ENCODE results near the gene POLE. TPM values are rescaled to one million over a fixed set of nuclear protein-coding genes. Genes with fewer than 3 reads are reported as not detected.

The POLE gene
- total RNA-seq, 2 donors from 2014 or later, result 125 to 154 TPM

GRCh38 chr12:132588821-132589669 lies 98.1 kb downstream of the POLE start:
- Mint-ChIP-seq H3K4me1 (peaks cover 4% of the 10 kb centered on the region), H3K27me3 (no peaks in the 10 kb centered on the region), H3K4me3 (no peak overlapping the region), H3K9me3 (no peaks in the 10 kb centered on the region), H3K36me3 (ENCODE audit: low read depth) (peaks cover under 1% of the 10 kb centered on the region), H3K27ac (no peak overlapping the region)
- no peak for ATAC-seq (replicated peaks)

GRCh38 chr12:132588319-132588718 lies 98.8 kb downstream of the POLE start:
- H3K4me3 Mint-ChIP-seq, result no peak overlapping the region

GRCh38 chr12:132587781-132588180 lies 99.4 kb downstream of the POLE start:
- H3K27me3 Mint-ChIP-seq, result no peaks in the 10 kb centered on the region
- ATAC-seq (replicated peaks), result no peak
- no peaks in the 10 kb centered on the region for H3K9me3 Mint-ChIP-seq
- no peak overlapping the region for H3K27ac Mint-ChIP-seq
- H3K36me3 Mint-ChIP-seq (ENCODE audit: low read depth), result peaks cover 5% of the 10 kb centered on the region
- H3K4me1 Mint-ChIP-seq, result no peaks in the 10 kb centered on the region
- H3K4me3 Mint-ChIP-seq, result no peak overlapping the region

More at GRCh38 chr12:132588319-132588718, 98.8 kb downstream of the POLE start:
- Mint-ChIP-seq H3K9me3 (no peaks in the 10 kb centered on the region), H3K27me3 (no peaks in the 10 kb centered on the region), H3K36me3 (ENCODE audit: low read depth) (peaks cover 5% of the 10 kb centered on the region), H3K4me1 (no peaks in the 10 kb centered on the region), H3K27ac (no peak overlapping the region)
- ATAC-seq (replicated peaks), result no peak

- H3K36me3 Mint-ChIP-seq (ENCODE audit: low read depth), result peaks cover 5% of the 10 kb centered on the region
- ATAC-seq (replicated peaks), result no peak
- no peaks in the 10 kb centered on the region for H3K4me1 Mint-ChIP-seq
- no peak overlapping the region for H3K4me3 Mint-ChIP-seq
- H3K27ac Mint-ChIP-seq, result no peak overlapping the region
- H3K27me3 Mint-ChIP-seq, result no peaks in the 10 kb centered on the region
- H3K9me3 Mint-ChIP-seq, result no peaks in the 10 kb centered on the region
Observed at GRCh38 chr12:132586929-132587328, 100.2 kb downstream of the POLE start.

GRCh38 chr12:132585177-132585576 lies 102.0 kb downstream of the POLE start:
- peaks cover 5% of the 10 kb centered on the region for H3K36me3 Mint-ChIP-seq (ENCODE audit: low read depth)
- no peak overlapping the region for H3K27ac Mint-ChIP-seq
- H3K4me1 Mint-ChIP-seq, result no peaks in the 10 kb centered on the region
- no peaks in the 10 kb centered on the region for H3K27me3 Mint-ChIP-seq
- no peak overlapping the region for H3K4me3 Mint-ChIP-seq
- no peaks in the 10 kb centered on the region for H3K9me3 Mint-ChIP-seq
- no peak for ATAC-seq (replicated peaks)

GRCh38 chr12:132584429-132584828 lies 102.7 kb downstream of the POLE start:
- Mint-ChIP-seq H3K4me3 (no peak overlapping the region), H3K36me3 (ENCODE audit: low read depth) (peaks cover 10% of the 10 kb centered on the region), H3K9me3 (no peaks in the 10 kb centered on the region), H3K4me1 (no peaks in the 10 kb centered on the region), H3K27ac (no peak overlapping the region), H3K27me3 (no peaks in the 10 kb centered on the region)
- no peak for ATAC-seq (replicated peaks)

GRCh38 chr12:132583736-132584135 lies 103.4 kb downstream of the POLE start:
- Mint-ChIP-seq H3K9me3 (no peaks in the 10 kb centered on the region), H3K4me3 (no peak overlapping the region), H3K27me3 (no peaks in the 10 kb centered on the region), H3K27ac (no peak overlapping the region), H3K36me3 (ENCODE audit: low read depth) (peaks cover 10% of the 10 kb centered on the region), H3K4me1 (no peaks in the 10 kb centered on the region)
- ATAC-seq (replicated peaks), result no peak

- Mint-ChIP-seq H3K4me3 (no peak overlapping the region), H3K4me1 (no peaks in the 10 kb centered on the region), H3K27me3 (no peaks in the 10 kb centered on the region), H3K27ac (no peak overlapping the region), H3K9me3 (no peaks in the 10 kb centered on the region), H3K36me3 (ENCODE audit: low read depth) (peaks cover 10% of the 10 kb centered on the region)
- ATAC-seq (replicated peaks), result no peak
Observed at GRCh38 chr12:132583411-132583710, 103.8 kb downstream of the POLE start.

GRCh38 chr12:132582582-132583410 lies 104.3 kb downstream of the POLE start:
- Mint-ChIP-seq H3K4me1 (no peaks in the 10 kb centered on the region), H3K27ac (no peak overlapping the region), H3K4me3 (no peak overlapping the region), H3K36me3 (ENCODE audit: low read depth) (peaks cover 14% of the 10 kb centered on the region), H3K27me3 (no peaks in the 10 kb centered on the region), H3K9me3 (no peaks in the 10 kb centered on the region)
- ATAC-seq (replicated peaks), result no peak

GRCh38 chr12:132582058-132582420 lies 105.1 kb downstream of the POLE start:
- H3K27me3 Mint-ChIP-seq, result no peaks in the 10 kb centered on the region
- peaks cover 16% of the 10 kb centered on the region for H3K36me3 Mint-ChIP-seq (ENCODE audit: low read depth)
- no peak overlapping the region for H3K27ac Mint-ChIP-seq
- ATAC-seq (replicated peaks), result no peak
- H3K4me1 Mint-ChIP-seq, result no peaks in the 10 kb centered on the region
- H3K4me3 Mint-ChIP-seq, result no peak overlapping the region
- no peaks in the 10 kb centered on the region for H3K9me3 Mint-ChIP-seq

- H3K4me1 Mint-ChIP-seq, result no peaks in the 10 kb centered on the region
Observed at GRCh38 chr12:132581348-132582057, 105.6 kb downstream of the POLE start.

GRCh38 chr12:132580701-132581292 lies 106.3 kb downstream of the POLE start:
- Mint-ChIP-seq H3K27ac (no peak overlapping the region), H3K9me3 (no peaks in the 10 kb centered on the region), H3K4me3 (no peak overlapping the region), H3K4me1 (no peaks in the 10 kb centered on the region), H3K36me3 (ENCODE audit: low read depth) (peaks cover 16% of the 10 kb centered on the region), H3K27me3 (no peaks in the 10 kb centered on the region)
- no peak for ATAC-seq (replicated peaks)

More at GRCh38 chr12:132581348-132582057, 105.6 kb downstream of the POLE start:
- no peak for ATAC-seq (replicated peaks)
- H3K4me3 Mint-ChIP-seq, result no peak overlapping the region
- H3K27ac Mint-ChIP-seq, result no peak overlapping the region
- H3K9me3 Mint-ChIP-seq, result no peaks in the 10 kb centered on the region
- H3K27me3 Mint-ChIP-seq, result no peaks in the 10 kb centered on the region
- H3K36me3 Mint-ChIP-seq (ENCODE audit: low read depth), result peaks cover 16% of the 10 kb centered on the region

- Mint-ChIP-seq H3K27ac (no peak overlapping the region), H3K4me3 (no peak overlapping the region), H3K4me1 (no peaks in the 10 kb centered on the region), H3K27me3 (no peaks in the 10 kb centered on the region), H3K9me3 (no peaks in the 10 kb centered on the region), H3K36me3 (ENCODE audit: low read depth) (peaks cover 25% of the 10 kb centered on the region)
- no peak for ATAC-seq (replicated peaks)
Observed at GRCh38 chr12:132579744-132580143, 107.4 kb downstream of the POLE start.

- Mint-ChIP-seq H3K4me3 (no peak overlapping the region), H3K36me3 (ENCODE audit: low read depth) (peaks cover 22% of the 10 kb centered on the region), H3K27ac (no peak overlapping the region), H3K9me3 (no peaks in the 10 kb centered on the region), H3K4me1 (no peaks in the 10 kb centered on the region), H3K27me3 (no peaks in the 10 kb centered on the region)
- no peak for ATAC-seq (replicated peaks)
Observed at GRCh38 chr12:132578826-132579225, 108.3 kb downstream of the POLE start.
